Spleen (tissue), 11 donors: ENCODE measurements around the gene GLIS1. TPM values are rescaled to one million over a fixed set of nuclear protein-coding genes. Genes with fewer than 3 reads are reported as not detected.

ENCODE experiments used
- DNase-seq: peaks from one replicate; pipeline ENCODE4 v3.0.0-alpha.2; 2020
- H3K27ac ChIP-seq, 8 donors: fragments of 200-600 bp; sonication (generic) in 7 of 8; 1 replicate in 4 of 8; 2 replicates in 4 of 8; pipeline versions ENCODE4 v1.5.0 to v1.8.0; 2016 to 2021; ENCODE audit warnings: inconsistent platforms in 4 of 8, mild to moderate bottlenecking in 4 of 8, moderate library complexity in 1 of 8
- H3K27me3 ChIP-seq, 7 donors: fragments of 200-600 bp; sonication (generic) in 6 of 7; replicated peaks in 1 of 7; 1 replicate in 4 of 7; 2 replicates in 3 of 7; pipeline versions ENCODE4 v1.5.0 to v1.8.0; 2016 to 2021; ENCODE audit warnings: inconsistent platforms in 3 of 7, mild to moderate bottlenecking in 1 of 7
- H3K36me3 ChIP-seq, 6 donors: fragments of 200-600 bp; sonication (generic) in 5 of 6; 1 replicate in 4 of 6; 2 replicates in 2 of 6; pipeline versions ENCODE4 v1.5.0 to v1.8.0; 2016 to 2021; ENCODE audit warnings: inconsistent platforms in 2 of 6
- H3K4me1 ChIP-seq, 6 donors: fragments of 200-600 bp; sonication (generic) in 5 of 6; 1 replicate in 3 of 6; 2 replicates in 3 of 6; pipeline versions ENCODE4 v1.5.0 to v1.8.0; 2016 to 2021; ENCODE audit warnings: inconsistent platforms in 3 of 6
- H3K4me3 ChIP-seq, 8 donors: fragments of 200-600 bp; sonication (generic) in 7 of 8; 1 replicate in 4 of 8; 2 replicates in 4 of 8; pipeline versions ENCODE4 v1.5.0 to v1.8.0; 2016 to 2021; ENCODE audit warnings: inconsistent platforms in 4 of 8, mild to moderate bottlenecking in 4 of 8, moderate library complexity in 2 of 8
- H3K9me3 ChIP-seq, 8 donors: fragments of 200-600 bp; sonication (generic) in 7 of 8; 1 replicate in 4 of 8; 2 replicates in 4 of 8; pipeline versions ENCODE4 v1.5.0 to v1.8.0; 2016 to 2021; ENCODE audit warnings: inconsistent platforms in 4 of 8
- POLR2A ChIP-seq, 3 donors: fragments of 450-650 bp; IDR thresholded peaks; one replicate each; pipeline ENCODE4 v1.5.1; 2017; ENCODE audit warnings: antibody characterized with exemption in 3 of 3, mild to moderate bottlenecking in 1 of 3
- POLR2AphosphoS5 ChIP-seq, 3 donors: sonication (generic); formaldehyde crosslinking; IDR thresholded peaks; one replicate each; pipeline ENCODE4 v1.5.1; 2017; ENCODE audit warnings: antibody characterized with exemption in 3 of 3
- WGBS, 5 donors: extraction: QIAGEN DNeasy Blood & Tissue Kit in 3 of 5; methylation state at CpG; one replicate each; pipeline versions ENCODE4 v1.1.5 to v1.1.7; 2013 to 2018; 5-methylcytosine and 5-hydroxymethylcytosine counted together
- intact Hi-C: fragments of 100-400 bp; cut with DNase I; formaldehyde crosslinking; loops from one replicate; pipeline ENCODE4 v1.15.0; 2023; ENCODE audit warnings: low total_unique reads
- polyA plus RNA-seq, 3 donors: library from polyadenylated mRNA; stranded (reverse); fragments of 200-250 nt; gene quantifications; one replicate each; pipeline ENCODE4 v1.2.1, GENCODE V29; 2013
- total RNA-seq, 7 donors: library from RNA; depleted of rRNA in 3 of 7; stranded (reverse); fragments of >200 nt in 3 of 7; fragmentation: NEBNext Ultra II Directional in 4 of 7; extraction: Animal tissue kit (Norgen Biotek cat#: 25700) in 4 of 7; gene quantifications; one replicate each; pipeline versions ENCODE4 v1.1.0 to v1.2.1, GENCODE V29; 2016 to 2021
- TF ChIP-seq, protein P1 (sequence below), 11 experiments: fragments of 200-600 bp in 7 of 11; fragments of 450-650 bp in 4 of 11; sonication (generic) in 4 of 11; IDR thresholded peaks in 8 of 11; conservative IDR thresholded peaks in 3 of 11; 1 replicate in 7 of 11; 2 replicates in 4 of 11; pipeline versions ENCODE4 v1.4.0 to v1.8.0; 2016 to 2021; ENCODE audit warnings: antibody characterized with exemption in 11 of 11, inconsistent platforms in 4 of 11, mild to moderate bottlenecking in 1 of 11
- donor health status: healthy with polysubstance abuse.
- donor health status: DM: no; HTN: no; CAD: no; lungs with moderate emphysema.
- donor health status: DM: no; HTN: no; CAD: no.
- donor health status: Bipolar disorder and iron deficiency.
- donor health status: healthy.
- donor health status: DM: no; HTN: no; CAD: no.
- donor health status: DM: yes; HTN: yes; CAD: no.

The GLIS1 gene
- total and polyA plus RNA-seq, 10 donors = 0.04 to 0.39 (median 0.26) TPM; not detected in 5

DNA sequence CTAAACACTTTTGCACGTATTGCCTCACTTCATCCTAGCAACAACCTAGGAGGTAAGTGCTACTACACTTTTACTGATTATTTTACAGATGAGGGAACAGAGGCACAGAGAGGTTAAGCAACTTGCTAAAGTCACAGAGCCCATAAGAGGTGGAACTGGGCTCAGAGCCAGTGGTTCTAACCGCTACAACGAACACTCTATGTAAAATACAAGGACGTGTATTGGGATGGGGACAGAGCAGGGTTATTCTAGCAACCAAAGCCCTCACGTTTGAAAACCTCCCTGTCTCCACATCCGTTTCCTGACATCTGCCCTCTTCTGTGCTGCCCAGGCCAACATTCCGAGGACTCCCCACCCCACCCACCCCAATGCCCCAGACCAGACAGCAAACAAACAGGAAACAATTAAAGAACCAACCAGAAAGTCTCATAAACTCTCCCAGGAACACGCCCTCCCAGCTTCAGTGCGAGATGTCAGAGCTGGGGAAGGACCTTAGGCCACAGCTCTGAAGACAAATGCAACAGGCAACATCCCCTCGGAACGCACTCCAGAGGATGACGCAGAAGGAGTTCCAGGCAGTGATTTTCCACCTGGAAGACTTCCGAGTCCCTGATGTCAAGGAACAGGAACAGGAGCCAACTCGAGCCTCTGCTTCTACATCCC, 41.1 kb downstream of the GLIS1 start:
- H3K36me3 ChIP-seq = no peaks in the 10 kb centered on the region
- TF ChIP-seq POLR2A (IDR thresholded peaks at IDR 0.05) (no peak), POLR2AphosphoS5 (IDR thresholded peaks at IDR 0.05) (no peak)
- TF ChIP-seq, protein P1, sequence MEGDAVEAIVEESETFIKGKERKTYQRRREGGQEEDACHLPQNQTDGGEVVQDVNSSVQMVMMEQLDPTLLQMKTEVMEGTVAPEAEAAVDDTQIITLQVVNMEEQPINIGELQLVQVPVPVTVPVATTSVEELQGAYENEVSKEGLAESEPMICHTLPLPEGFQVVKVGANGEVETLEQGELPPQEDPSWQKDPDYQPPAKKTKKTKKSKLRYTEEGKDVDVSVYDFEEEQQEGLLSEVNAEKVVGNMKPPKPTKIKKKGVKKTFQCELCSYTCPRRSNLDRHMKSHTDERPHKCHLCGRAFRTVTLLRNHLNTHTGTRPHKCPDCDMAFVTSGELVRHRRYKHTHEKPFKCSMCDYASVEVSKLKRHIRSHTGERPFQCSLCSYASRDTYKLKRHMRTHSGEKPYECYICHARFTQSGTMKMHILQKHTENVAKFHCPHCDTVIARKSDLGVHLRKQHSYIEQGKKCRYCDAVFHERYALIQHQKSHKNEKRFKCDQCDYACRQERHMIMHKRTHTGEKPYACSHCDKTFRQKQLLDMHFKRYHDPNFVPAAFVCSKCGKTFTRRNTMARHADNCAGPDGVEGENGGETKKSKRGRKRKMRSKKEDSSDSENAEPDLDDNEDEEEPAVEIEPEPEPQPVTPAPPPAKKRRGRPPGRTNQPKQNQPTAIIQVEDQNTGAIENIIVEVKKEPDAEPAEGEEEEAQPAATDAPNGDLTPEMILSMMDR (IDR thresholded peaks at IDR 0.05 in 8 of 11, conservative IDR thresholded peaks at IDR 0.05 in 3 of 11) = no peak

DNA sequence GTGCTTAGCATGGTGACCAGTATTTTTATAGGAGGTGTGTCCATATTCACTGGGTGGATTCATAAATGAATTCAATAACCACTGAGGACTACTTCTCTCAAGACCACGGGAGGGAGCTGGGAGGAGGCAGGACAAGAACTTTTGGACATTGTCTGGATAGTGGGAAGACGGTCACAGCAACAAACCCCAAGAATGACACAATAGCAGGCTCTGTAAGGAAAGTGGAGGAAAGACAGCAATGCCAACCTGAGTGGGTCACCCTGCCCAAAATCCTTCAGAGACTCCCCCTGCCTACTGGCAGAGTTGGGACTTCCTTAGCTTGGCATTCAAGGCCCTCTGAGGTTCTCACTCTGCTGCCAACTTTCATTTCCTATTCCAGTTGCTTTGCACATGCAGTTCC, 42.0 kb downstream of the GLIS1 start:
- WGBS, 5 donors = 68 to 91% (median 84%) methylated on average over 2 of the region's 2 CpGs
- no peak for TF ChIP-seq POLR2AphosphoS5 (IDR thresholded peaks at IDR 0.05)
- TF ChIP-seq, protein P1 (IDR thresholded peaks at IDR 0.05 in 8 of 11, conservative IDR thresholded peaks at IDR 0.05 in 3 of 11) = no peak
- TF ChIP-seq POLR2A (IDR thresholded peaks at IDR 0.05) = no peak
- no peak for DNase-seq
- Histone ChIP-seq H3K9me3 (peaks cover 0 to 6% (median 0%) of the 10 kb centered on the region in 8 donors), H3K4me1 (peaks cover 0 to 13% (median 2%) of the 10 kb centered on the region in 6 donors), H3K36me3 (no peaks in the 10 kb centered on the region), H3K27ac (peak overlapping the region in 1 of 8 donors; percentile 51), H3K4me3 (no peak overlapping the region), H3K27me3 (peaks cover 0 to 4% (median 0%) of the 10 kb centered on the region in 7 donors)
- intact Hi-C loops = no loop called here

More for the DNA sequence above, 41.1 kb downstream of the GLIS1 start:
- peaks cover 0 to 13% (median 2%) of the 10 kb centered on the region in 6 donors for H3K4me1 ChIP-seq
- whole genome bisulfite sequencing, 5 donors = 35 to 48% (median 43%) methylated on average over 10 to 14 of the region's 14 CpGs
- intact Hi-C loops = no loop called here
- peak overlapping the region in 4 of 8 donors; percentile 8 to 63 (median 34) for H3K27ac ChIP-seq
- DNase-seq = peak; percentile 37
- H3K4me3 ChIP-seq = no peak overlapping the region
- H3K27me3 ChIP-seq = peaks cover 0 to 4% (median 0%) of the 10 kb centered on the region in 7 donors
- peaks cover 0 to 6% (median 0%) of the 10 kb centered on the region in 8 donors for H3K9me3 ChIP-seq

DNA sequence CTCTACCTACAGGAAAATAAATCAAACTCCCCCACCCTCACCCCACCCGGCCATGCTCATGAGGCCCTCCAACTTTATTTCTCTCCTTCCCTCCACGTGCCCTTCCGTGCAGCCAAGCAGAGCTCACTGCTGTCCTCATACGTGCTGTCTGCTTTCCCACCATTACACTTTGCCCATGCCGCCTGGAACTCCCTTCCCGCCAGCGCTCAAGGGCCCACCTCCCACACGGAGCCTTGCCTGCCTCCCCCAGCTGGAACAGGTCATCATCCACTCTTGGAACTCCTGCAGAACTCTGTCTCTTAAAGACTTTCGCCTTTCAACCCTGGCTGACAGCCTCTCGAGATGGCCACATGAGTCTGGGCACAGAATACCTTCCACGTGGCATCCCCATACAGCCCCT, 42.4 kb downstream of the GLIS1 start:
- WGBS, 5 donors = 79 to 87% (median 86%) methylated on average over 11 of the region's 11 CpGs
- no peak overlapping the region for H3K4me3 ChIP-seq
- H3K27me3 ChIP-seq = peaks cover 0 to 4% (median 0%) of the 10 kb centered on the region in 7 donors
- H3K9me3 ChIP-seq = peaks cover 0 to 6% (median 0%) of the 10 kb centered on the region in 8 donors
- H3K27ac ChIP-seq = no peak overlapping the region
- TF ChIP-seq POLR2AphosphoS5 (IDR thresholded peaks at IDR 0.05) (no peak), POLR2A (IDR thresholded peaks at IDR 0.05) (no peak)
- TF ChIP-seq, protein P1 (IDR thresholded peaks at IDR 0.05 in 8 of 11, conservative IDR thresholded peaks at IDR 0.05 in 3 of 11) = no peak
- intact Hi-C loops = no loop called here
- peak; percentile 54 for DNase-seq
- no peaks in the 10 kb centered on the region for H3K36me3 ChIP-seq
- H3K4me1 ChIP-seq = peaks cover 0 to 13% (median 2%) of the 10 kb centered on the region in 6 donors

DNA sequence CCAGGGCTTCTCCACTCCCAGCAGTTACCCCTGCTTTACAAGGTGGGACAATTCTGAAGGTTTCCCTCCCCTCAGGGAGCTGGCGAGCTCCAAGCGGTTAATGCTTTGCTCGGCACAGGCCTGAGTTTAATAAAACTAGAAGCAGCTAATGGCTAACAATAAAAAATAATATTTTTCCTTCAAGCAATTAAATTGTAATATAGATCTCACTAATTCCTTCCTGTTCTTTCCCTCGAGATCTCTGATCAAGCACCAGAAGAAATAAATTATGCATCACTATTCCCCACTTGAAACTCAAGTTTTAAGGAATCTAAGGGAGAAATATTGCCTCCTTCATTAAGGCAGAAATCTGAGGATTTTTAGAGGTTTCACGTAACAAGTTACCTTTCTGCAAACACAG, 42.9 kb downstream of the GLIS1 start:
- H3K4me1 ChIP-seq = peaks cover 0 to 13% (median 2%) of the 10 kb centered on the region in 6 donors
- H3K9me3 ChIP-seq = peaks cover 0 to 5% (median 0%) of the 10 kb centered on the region in 8 donors
- no peaks in the 10 kb centered on the region for H3K36me3 ChIP-seq
- intact Hi-C loops = no loop called here
- H3K4me3 ChIP-seq = no peak overlapping the region
- WGBS, 5 donors = 90 to 96% (median 93%) methylated on average over 5 of the region's 5 CpGs
- no peak overlapping the region for H3K27ac ChIP-seq
- TF ChIP-seq, protein P1 (IDR thresholded peaks at IDR 0.05 in 8 of 11, conservative IDR thresholded peaks at IDR 0.05 in 3 of 11) = no peak
- TF ChIP-seq POLR2A (IDR thresholded peaks at IDR 0.05) (no peak), POLR2AphosphoS5 (IDR thresholded peaks at IDR 0.05) (no peak)
- peaks cover 0 to 4% (median 0%) of the 10 kb centered on the region in 7 donors for H3K27me3 ChIP-seq
- DNase-seq = no peak
